Fibroblast of the aortic adventitia (primary cell): Measurements from ENCODE around the gene CRACDL. TPM values are rescaled to one million over a fixed set of nuclear protein-coding genes. Genes with fewer than 3 reads are reported as not detected.

Experiments
- DNase-seq: peaks from one replicate; pipeline ENCODE4 v3.0.0-alpha.2; 2010; ENCODE audit warnings: low read depth
- H3K4me3 ChIP-seq: 2 replicates; pipeline ENCODE4 v1.5.1; 2011; ENCODE audit warnings: low read depth, mild to moderate bottlenecking, control low read depth, low read length, moderate library complexity
- CTCF ChIP-seq: IDR thresholded peaks from 2 replicates; pipeline ENCODE4 v1.5.1; 2011; ENCODE audit warnings: mild to moderate bottlenecking, low read length, control low read depth, inconsistent platforms; ENCODE audit not compliant: insufficient read depth
- total RNA-seq: library from RNA; depleted of rRNA; stranded (reverse); fragments of >200 nt; gene quantifications from 2 replicates; pipeline ENCODE4 v1.2.3, GENCODE V29; 2012; ENCODE audit warnings: low replicate concordance

The CRACDL gene
- total RNA-seq, 1 donor, result not detected

- no peak for DNase-seq
- no peak for TF ChIP-seq CTCF
- H3K4me3 ChIP-seq, result no peak overlapping the region
Observed at GRCh38 chr2:98782570-98782969, 153.5 kb downstream of the CRACDL start.

GRCh38 chr2:98781822-98782221 lies 154.2 kb downstream of the CRACDL start:
- DNase-seq, result no peak
- H3K4me3 ChIP-seq, result no peak overlapping the region
- no peak for TF ChIP-seq CTCF

GRCh38 chr2:98778741-98779483 lies 157.1 kb downstream of the CRACDL start:
- no peak overlapping the region for H3K4me3 ChIP-seq
- DNase-seq, result no peak
- no peak for TF ChIP-seq CTCF

GRCh38 chr2:98778151-98778550 lies 157.9 kb downstream of the CRACDL start:
- no peak for TF ChIP-seq CTCF
- DNase-seq, result no peak
- no peak overlapping the region for H3K4me3 ChIP-seq

- DNase-seq, result no peak
- no peak overlapping the region for H3K4me3 ChIP-seq
- TF ChIP-seq CTCF, result no peak
Observed at GRCh38 chr2:98777710-98778109, 158.3 kb downstream of the CRACDL start.

GRCh38 chr2:98777076-98777475 lies 158.9 kb downstream of the CRACDL start:
- no peak for DNase-seq
- H3K4me3 ChIP-seq, result no peak overlapping the region
- TF ChIP-seq CTCF, result no peak

GRCh38 chr2:98776136-98776535 lies 159.9 kb downstream of the CRACDL start:
- no peak for TF ChIP-seq CTCF
- H3K4me3 ChIP-seq, result no peak overlapping the region
- no peak for DNase-seq
